Dermis microvascular lymphatic vessel endothelial cell (primary cell): ENCODE data around the gene PGM5. TPM values are rescaled to one million over a fixed set of nuclear protein-coding genes. Genes with fewer than 3 reads are reported as not detected.
"Not testable (repeated sequence)": the region's sequence is repeated elsewhere in the genome, so short reads cannot be mapped to it uniquely, and the experiment has no call there.

Source experiments
- DNase-seq, 2 donors: peaks; one replicate each; pipeline versions ENCODE4 v3.0.0 to v3.0.0-alpha.2; 2010; ENCODE audit warnings: low read depth in 2 of 2
- total RNA-seq: library from RNA; depleted of rRNA; stranded (reverse); fragments of >200 nt; gene quantifications from 2 replicates; pipeline ENCODE4 v1.2.1, GENCODE V29; 2014

Gene PGM5
- total RNA-seq, result 48.9 and 219 TPM in 2 replicates

DNA sequence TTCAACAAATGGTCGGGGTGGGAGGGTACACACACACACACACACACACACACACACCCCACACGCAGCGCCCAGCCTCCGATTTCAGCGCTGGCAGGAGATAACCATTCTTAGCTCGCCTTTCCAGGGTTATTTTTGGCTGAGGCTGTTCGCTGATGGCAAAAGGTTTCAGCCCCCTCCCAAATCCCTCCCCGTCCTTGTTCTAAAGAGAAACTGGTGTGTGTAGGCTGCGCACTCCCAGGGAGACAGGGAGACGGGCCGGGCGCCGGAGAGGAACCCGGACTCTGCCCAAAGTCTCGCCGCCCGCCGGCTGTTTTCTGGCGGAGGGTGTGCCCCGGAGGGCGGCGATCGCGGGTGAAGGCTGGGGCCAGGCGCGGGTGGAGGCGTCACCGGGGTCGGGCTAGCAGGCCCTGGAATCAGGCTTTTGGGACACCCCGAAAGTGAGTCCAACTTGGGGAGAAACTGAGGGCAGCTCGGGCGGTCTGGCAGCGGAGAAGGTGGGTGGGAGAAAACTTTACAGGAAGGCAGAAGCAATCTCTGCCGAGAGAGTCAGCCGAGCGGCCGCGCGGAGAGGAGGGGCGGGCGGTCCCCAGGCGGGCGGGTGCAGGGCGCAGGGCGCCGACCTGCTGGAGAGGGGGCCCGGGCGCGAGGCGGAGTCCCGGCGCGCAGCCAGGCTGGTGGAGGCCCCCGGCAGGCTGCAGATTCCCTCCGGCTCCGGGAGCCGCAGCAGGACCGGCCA, at the start of gene PGM5:
Gene PGM5, plus strand, starts transcription at position 232 of the 739 bp plus-strand sequence. CDS start 517 bp downstream, outside the sequence.
- DNase-seq, result not testable (repeated sequence)

DNA sequence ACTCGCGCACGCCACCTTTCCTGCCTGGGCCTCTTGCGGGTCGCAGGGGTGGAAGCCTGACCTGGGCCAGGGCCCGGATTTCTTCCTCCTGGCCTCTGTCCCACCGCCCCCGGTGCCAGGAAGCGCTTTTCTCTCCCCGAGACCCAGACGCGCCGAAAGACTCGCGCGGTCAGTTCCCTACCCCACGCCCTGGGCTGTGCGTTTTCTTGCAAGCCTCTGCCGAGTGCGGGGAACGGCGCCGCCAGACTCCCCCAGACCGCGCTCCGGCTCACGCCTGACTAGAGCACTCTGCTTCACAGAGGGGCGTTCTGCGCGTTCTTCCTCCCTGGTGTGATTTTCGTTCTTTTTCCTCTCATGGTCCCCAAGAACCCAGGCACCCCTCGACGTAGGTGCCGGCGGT, 49.3 kb upstream of the PGM5 start:
- not testable (repeated sequence) for DNase-seq

GRCh38 chr9:68307654-68308053, 48.8 kb upstream of the PGM5 start:
- DNase-seq, result not testable (repeated sequence)

DNA sequence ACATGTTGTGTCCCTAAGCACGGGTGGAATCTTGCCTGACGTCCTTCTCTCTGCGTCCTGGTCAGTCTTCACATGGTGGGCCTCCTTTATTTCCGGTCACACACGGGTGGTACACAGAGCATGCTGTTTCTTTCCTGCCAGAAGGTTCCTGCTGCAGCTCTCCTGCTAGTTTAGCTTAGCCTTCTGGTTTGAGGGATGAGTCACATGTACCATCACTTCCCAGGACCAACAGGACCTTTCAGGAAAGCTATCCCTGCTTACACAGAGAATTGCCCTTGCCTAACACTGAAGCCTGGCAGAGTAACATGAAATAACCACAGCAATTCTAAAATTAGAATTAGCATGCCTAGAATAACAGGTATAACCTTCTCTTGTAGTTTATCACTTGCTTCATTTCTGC, 45.2 kb upstream of the PGM5 start:
- not testable (repeated sequence) for DNase-seq

GRCh38 chr9:68318209-68318608, 38.2 kb upstream of the PGM5 start:
- not testable (repeated sequence) for DNase-seq

DNA sequence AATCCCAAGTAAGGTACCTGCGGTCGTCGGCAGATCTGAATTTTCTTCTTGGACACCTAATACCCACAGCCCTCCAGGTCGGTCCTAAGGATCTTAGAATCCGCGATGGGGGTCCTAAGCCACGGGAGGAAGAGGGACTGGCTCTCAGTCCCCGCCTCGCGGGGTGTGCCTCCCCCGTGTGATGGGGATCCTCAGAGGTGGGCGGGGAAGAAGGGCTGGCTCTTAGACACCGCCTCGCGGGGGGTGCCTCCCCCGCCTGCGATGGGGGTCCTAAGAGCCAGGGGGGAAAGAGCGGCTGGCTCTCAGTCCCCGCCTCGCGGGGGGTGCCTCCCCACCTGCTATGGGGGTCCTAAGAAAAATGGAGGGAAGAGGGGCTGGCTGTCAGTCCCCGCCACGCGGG, 32.7 kb upstream of the PGM5 start:
- DNase-seq, result not testable (repeated sequence)

DNA sequence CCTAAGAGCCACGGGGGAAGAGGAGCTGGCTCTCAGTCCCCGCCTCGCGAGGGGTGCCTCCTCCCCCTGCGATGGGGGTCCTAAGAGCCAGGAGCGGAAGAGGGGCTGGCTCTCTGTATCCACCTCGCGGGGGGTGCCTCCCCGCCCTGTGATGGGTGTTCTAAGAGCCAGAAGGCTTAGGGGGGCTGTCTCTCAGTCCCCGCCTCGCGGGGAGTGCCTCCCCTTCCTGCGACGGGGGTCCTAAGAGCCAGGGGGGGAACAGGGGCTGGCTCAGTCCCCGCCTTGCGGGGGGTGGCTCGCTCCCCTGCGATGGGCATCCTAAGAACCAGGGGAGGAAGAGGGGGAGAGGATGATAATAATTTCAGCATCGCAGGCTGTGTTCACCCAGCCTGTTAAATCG, 31.9 kb upstream of the PGM5 start:
- not testable (repeated sequence) for DNase-seq

DNA sequence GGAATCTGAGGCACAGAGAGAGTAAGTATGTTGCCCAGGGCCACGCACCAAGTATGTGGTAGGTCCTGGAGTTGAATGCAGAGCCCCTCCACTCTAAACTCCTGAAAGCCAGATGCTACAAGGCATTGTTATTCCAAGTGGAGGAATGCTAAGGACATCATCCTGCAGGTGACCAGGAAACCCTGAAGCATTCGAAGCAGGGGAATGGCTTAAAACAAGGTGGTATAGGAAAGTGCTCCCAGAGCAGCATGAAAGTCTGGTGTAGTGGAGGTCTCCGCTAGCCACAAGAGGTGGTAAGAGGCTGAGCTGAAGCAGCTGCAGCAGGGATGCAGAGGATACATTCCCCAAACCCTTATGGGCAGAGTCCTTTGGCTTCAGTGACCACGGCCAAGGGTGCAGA, 27.3 kb upstream of the PGM5 start:
- not testable (repeated sequence) for DNase-seq

DNA sequence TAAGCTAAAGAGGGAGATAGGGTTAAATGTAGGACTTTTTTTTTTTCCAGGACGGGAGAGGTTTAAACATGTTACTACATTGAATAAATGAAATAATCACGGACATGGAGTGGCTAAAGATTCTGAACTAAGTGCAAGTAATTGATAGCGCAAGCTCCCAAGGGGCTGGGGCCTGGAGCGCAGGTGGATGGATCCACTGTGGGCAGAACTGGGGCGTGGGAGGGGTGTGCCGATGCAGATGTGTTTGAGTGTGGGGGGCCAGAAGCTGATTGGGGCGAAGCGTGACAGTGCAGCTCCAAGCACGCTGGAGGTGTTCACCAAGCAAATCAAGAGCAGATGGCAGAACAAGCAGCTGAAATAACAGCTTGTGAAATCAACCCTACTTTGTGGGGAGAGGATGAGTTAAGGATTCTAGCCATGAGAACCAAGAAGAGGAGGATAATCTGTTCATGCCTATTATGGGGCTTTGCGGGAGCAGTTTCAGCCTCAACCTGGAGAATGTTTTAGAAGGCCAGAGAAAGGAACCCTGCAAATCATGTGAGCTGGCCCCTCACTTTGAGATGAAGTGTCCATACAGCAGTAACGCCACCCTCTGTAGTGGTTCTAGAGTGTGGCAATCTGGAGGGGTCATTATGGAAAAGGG, 25.8 kb upstream of the PGM5 start:
- not testable (repeated sequence) for DNase-seq

DNA sequence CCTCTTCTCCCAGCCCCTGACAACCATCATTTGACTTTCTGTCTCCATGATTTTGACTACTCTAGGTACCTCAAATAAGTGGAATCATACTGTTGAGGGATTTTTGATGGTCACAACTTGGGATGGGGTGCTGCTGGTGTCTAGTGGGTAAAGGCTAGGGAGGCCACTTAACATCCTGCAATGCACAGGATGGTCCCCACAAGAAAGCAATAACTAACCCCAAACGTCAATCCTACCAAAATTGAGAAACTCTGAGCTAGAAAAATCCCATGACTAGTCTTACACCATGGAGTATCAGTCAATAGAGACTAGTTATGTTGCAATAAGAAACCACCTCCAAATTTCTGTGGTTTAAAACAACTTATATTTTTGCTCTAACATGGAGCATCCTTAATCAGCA, 24.3 kb upstream of the PGM5 start:
- not testable (repeated sequence) for DNase-seq

- not testable (repeated sequence) for DNase-seq
Measured at GRCh38 chr9:68335935-68336334, 20.5 kb upstream of the PGM5 start.

- DNase-seq, result not testable (repeated sequence)
Measured at GRCh38 chr9:68336639-68337339, 19.6 kb upstream of the PGM5 start.

DNA sequence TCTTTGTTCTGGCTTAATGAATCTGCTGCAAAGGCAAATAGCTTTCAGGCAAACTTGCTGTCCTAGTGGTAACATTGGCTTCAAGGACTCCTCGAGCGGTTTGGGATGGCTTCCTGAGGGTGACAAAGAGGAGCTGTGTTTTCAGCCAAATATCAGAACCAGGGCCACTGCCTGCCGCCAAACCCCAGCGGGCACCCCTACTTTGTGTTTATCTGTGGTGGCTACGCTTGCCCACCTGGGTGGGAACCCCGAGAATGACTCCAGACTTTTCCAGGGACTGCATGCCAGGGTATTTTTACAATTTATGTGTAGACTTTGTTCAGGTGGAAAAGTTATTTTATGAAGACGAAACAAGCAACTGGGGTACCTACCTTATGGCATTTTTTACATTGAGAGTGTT, 18.4 kb upstream of the PGM5 start:
- not testable (repeated sequence) for DNase-seq

- DNase-seq, result not testable (repeated sequence)
Measured at GRCh38 chr9:68342265-68343025, 14.0 kb upstream of the PGM5 start.

DNA sequence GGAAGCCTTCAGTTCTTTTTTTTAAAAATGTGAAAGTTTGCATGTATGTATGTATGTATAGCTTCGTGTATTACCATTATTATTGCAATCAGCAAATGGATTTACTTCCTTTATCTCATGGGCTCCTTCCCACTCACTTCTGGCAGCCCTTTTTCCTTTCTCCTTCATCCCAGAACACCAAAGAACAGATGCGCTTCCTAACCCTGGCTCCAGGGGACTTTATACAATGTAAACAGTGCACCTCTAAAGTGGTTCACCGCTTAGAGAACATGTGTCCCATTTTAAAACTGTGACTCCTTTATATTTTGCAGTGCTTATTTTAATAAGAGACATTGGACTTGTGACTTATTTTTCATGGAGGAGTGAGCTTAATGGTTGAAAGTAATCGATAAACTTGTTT, 13.2 kb upstream of the PGM5 start:
- not testable (repeated sequence) for DNase-seq

DNA sequence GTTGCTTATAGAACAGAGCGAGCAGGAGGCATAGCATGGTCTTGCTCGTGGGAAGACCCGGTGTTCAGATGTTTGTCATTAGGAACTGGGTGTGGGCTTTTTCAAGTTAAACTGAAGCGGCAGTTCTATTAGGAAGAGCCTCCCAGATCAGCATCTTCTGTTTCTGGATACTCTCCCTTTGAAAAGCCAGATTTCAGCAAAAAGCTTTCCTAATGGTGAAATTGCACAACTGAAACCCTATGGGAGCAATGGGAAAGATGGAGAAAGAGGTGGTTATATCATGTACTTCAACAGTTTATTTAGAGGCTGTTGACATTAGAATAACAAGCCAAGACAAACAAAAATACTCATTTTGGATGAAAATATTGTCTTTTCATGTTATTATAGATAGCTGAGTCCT, 12.4 kb upstream of the PGM5 start:
- DNase-seq, result not testable (repeated sequence)

DNA sequence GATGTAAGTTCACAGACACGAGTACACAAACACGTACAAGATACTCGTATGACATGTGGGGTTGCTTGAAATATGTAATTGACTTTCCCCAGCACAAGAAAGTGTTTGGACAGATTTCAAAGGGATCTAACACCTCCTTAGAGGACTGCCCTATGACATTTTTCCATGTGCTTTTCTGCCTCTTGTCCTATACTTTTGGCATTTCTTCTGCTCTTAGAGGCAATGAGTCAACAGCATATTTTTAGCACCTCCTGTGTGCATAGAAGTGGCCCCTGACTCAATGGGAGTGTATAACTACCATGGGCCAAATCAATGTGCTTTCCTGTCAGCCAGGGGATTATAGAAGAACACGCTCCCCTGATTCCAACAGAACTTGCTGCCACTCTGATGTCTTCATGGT, 4.7 kb upstream of the PGM5 start:
- not testable (repeated sequence) for DNase-seq

- DNase-seq, result not testable (repeated sequence)
Measured at GRCh38 chr9:68355993-68356379, 425 bp upstream of the PGM5 start.

DNA sequence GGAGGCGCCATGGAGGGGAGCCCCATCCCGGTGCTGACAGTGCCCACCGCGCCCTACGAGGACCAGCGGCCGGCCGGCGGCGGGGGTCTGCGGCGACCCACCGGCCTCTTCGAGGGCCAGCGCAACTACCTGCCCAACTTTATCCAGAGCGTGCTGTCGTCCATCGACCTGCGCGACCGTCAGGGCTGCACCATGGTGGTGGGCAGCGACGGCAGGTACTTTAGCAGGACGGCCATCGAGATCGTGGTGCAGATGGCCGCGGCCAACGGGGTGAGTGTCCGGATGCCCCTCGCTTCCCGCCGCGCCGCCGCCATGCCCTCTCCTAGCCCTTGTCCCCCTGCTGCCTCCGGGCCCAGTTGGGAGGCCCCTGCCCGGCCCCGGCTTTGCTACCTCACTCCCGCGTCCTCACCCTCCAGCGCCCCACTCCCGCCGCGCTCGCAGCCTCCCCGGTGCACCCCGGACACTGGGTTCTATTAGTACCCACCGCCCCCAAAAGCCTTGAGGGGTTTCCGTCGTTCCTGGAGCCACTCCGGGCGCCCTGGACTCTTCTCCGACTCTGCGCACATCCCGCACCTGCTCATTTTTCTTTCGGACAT, 806 bp downstream of the PGM5 start:
- DNase-seq, result not testable (repeated sequence)

DNA sequence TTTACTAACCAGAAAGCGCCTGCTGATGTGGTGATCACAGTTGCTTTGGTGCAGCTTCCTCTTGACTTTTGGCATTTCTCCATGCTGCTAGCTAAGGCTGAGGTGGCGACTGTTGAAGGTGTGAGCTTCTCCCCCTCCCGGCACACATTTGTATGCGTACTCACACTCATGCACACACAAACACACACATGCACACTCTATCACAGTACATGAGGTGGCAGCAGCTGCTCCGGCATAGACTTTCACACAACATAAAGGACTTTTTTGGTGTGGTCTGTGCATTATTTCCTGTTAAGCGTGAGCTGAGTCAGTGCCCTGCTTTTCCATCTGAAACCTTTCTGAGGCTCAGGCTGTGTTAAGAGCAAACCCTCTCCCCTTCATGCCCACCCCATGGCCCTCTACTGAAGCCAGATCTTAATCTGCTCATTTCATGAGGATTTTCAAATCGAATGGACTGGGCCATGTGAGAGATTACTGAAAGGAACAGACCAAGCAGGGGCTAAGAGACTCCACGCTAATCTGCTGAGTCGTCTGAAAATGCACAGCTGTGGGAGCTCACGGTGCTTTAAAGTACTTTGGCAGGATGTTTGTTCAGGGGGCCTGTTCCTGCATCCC, 10.6 kb downstream of the PGM5 start:
- DNase-seq, result not testable (repeated sequence)

DNA sequence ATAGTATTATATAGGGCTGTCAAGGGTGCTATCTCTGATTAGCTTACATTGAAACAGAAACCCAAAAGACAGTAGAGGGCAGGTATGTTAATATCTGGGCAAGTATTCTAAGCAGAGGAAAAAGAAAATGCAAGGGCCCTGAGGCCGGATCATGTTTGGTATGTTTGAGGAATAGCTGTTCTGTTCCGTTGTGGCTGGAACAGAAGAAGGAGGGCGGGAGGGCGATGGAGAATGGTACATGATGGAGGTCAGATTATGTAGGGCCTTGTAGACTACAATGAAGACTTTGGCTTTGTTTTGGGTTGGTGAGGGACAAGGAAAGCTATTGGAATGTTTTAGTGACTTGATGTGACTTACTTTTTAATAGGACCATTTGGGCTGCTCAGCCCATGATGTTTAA, 19.4 kb downstream of the PGM5 start:
- DNase-seq, result not testable (repeated sequence)
